HG03460 (cell line): ENCODE measurements around the gene DNAJB6.

Experiments used
- ATAC-seq: cut with Tn5 transposase; IDR thresholded peaks from one replicate; pipeline ENCODE4 v1.9.1; 2021; ENCODE audit not compliant: unreplicated experiment

DNAJB6 gene

DNA sequence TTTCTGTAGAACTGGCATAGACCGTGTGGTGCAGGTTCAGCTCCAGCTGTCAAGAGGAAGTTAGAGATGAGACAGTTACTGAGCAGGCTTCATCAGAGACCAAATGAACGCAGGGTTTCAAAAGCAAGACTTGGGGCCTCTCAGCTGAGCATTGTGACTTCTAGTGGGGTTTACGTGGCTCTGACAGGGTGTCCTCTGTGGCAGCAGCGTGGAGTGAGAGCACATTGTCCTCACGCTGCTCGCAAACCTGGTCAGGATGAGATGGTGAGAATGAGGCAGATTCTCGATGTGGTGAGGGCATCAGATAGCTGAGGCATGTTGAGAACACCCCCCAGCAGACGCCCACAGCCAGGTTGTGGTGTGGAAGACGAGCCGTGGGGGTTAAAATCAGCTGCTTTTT lies 126.0 kb downstream of the DNAJB6 start:
- ATAC-seq = no peak

DNA sequence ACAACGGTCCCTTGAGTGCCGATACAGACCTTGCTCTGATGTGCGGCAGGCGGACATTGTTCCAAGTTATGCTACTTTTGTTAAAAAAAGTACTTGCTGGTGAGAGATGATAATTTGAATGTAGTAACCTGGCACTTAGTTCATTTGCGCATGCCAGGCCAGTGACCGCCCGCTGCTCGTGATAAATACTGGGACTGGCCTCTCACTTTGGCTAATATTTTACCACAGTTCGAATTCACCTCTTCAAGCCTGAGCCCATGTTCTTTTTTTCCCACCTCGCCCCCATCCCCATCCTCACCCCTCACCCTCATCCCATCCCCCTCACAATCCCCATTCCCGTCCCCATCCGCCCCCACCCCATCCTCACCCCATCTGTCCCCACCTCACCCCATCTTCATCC lies 126.4 kb downstream of the DNAJB6 start:
- ATAC-seq = no peak

DNA sequence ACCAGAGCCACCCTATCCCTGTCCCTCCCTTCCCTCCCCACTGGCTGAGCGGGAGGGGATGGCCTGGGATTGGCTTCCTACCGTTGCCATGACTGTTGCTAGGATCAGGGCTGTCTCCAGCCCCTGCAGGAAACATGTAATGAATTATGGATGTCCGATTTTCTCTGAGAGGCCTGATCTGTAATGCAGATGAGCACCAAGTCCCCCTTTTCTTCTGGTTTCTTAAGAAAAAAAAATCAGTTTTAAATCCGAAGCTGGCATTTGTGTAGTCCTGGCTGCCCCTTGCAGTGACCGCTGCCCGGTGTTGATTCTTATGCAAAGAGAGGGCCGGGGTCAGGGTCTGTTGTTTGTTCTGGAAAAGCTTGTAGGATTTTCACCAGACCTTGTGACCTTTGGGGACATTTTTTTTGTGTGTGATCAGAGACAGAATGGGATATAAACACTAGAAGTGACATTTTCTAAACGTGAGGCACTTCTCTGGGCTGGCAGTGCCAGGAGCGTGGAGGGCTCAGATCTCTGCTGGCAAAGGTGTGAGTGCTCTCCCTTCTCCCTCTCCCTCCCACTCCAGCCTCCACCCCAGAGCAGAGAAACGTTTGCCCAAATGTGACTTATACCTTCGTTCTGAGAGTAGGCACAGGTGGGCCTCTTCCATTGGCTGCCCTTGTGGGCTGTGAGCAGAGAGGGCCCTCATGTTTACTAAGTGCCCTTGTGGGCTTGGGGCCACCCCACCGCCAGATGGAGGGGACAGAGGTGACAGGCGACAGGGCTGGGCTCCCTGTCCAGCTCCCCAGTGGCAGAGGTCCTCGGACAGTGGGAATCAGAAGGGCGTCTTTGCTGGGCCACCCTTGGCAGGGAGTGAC lies 127.5 kb downstream of the DNAJB6 start:
- ATAC-seq = no peak

- no peak for ATAC-seq
Measured at GRCh38 chr7:157464971-157465886, 128.4 kb downstream of the DNAJB6 start.

GRCh38 chr7:157465891-157466866 lies 129.4 kb downstream of the DNAJB6 start:
- ATAC-seq = no peak

- no peak for ATAC-seq
Measured at GRCh38 chr7:157466867-157467261, 130.1 kb downstream of the DNAJB6 start.
